ENCODE results near the gene MRPL24.

MRPL24 gene

DNA sequence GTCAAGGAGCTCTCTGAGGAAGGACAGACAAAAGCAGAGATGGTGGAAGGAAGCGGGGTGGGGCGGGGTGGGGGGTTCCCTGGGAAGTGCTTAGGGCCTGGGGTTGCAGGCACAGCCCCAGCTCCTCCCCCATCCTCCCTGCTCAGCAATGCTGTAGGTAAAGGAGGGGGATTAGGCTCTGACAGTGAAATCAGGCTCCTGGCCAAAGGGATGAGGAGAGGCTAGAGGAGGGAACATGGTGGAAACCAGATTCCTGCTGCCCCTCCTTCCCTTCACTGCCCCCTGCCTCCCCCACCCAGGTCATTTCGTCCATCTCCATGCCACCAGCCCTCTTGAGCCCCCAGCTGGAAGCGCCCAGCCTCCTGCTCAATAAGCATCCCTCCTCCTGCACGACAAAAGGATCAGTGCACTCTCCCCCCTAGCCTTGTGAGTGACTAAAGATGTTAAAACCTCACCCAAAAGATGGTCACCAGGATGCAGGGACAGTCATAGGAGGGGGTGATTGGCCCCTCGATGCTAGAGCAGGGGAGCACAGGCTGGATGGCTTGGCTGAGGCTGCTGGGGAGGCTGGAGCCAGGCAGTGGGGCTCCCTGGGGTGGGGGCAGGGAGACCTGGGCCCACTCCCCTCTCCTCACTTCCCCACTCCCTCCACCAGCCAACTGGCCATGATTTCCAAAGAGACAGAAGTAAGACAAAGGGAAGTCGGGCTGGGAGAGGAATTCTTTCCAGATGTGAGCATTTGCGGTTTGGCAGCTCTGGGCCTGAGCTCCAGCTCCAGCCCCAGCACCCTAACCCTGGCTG is 33.3 kb downstream of the MRPL24 start:
- DNase-seq: no peak

DNA sequence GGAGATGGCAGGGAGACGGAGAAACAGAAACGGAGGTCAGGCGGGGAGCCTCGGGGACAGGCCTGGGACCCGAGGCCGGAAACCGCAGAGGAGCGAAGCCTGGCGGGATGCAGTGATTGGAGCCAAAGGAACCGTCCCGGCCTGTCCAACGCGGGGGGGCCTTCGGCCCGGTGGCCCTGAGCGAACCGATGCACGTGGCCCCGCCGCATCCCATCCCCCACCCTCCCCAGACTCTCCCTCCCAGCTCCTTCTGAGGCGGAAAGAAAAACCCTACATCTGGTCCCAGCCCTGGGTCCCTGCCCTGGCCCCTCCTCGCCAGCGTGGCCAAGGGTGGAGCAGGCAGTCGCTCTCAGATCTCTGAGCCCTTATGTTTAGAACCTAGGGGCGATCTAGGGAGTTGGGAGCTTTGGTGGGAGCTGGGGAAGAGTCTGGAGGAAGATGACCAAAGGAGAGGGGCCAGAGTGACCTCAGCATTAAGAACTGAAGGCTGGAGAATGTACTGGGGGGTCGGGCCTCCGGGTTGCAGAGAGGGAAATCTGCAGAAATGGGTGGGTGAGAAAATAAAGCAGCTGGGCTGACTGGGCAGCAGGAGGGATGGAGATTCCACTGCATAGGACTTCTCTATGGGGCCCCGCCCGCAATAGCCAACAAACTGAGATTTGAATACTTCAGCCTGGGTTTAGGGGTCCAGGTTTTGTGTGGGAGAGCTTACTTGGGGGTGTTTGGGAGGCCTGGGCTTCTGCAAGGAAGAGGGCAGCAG is 34.1 kb downstream of the MRPL24 start:
- no peak for DNase-seq

DNA sequence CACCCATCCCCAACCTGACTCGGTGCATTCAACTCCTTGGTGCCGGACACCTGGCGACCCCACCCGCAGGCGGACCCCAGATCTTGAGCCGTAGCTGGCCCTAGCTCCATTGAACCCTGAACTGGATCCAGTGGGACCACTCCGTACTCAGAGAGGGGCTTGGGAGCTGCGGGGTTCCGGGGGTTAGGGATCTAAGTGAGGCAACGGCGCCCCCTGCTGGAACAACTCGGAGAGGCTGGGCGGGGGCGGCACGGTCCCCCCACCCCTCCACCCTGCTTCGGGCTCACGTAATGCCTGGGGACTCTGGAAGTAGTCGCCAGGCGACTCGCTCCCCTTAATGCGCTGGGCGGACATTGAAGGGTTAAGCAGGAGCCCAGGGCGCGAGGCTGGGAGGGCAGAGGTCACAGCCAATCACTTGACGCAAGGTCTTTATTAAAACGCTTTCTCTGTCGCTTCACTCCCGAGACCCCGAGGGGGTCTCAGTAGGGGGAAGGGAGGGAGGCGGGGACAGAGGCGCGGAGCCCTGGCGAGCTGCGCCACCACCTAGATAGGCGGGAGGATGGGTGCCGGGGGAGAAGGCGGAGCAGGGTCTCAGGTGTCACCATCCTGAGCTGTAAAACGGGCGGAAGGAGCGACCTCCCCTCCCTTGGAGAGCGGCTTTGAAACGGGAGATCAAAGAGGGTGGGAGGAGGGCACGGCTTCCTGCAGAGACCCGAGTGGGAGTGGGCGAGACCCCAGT is 34.8 kb downstream of the MRPL24 start:
- DNase-seq: no peak

DNA sequence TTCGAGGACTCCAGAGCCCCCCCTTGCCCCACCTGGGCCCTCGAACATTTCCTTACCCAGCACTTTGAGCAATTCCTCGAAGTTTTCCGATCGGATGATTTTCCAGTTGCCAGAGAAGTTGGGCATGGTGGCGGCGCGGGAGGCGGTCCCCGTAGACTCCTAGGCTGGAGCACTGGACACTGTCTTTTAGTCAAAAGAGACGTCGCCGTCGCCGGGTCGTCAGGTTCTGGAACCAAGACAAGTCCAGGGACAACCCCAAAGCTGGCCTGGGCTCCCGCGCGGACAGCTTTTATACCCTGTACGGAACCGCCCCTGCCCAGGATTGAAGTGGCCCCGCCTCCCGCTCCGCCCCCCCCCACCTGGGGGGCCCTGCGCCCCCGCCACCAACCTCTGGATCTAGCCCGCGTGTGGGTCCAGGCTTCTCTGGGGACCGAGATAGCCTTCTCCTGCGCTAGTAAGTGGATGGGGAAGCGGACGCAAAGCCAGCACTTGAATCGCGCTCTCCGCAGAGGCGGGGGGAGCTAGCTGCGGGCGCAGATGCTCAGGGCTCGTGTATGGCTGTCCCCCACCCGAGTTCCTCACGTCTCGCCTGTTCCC is 35.5 kb downstream of the MRPL24 start, which contains the start of gene CRABP2:
Gene CRABP2 (minus strand): TSS at position 263 of the 597 bp plus-strand sequence. CDS start 137 bp downstream, at position 126.
- DNase-seq: no peak

DNA sequence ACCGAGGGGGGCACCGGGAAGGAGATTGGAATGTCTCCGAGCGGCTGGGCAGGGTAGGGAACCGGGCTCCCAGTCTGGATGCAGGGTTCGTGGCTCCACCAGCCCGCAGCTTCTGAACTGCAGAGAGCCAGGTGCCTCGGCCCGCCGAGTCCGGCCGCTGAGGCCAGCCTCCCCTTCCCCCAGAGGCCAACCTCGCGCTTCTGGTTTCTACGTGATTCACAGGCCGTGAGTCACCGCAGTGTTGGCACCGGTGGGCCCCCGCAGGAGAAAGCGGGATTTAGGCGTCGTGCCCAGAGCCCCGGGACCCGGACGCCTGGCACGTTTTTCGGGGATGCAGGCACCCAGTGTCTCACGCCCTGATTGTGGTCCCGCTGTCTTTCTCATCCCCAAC is 36.0 kb downstream of the MRPL24 start:
- no peak for DNase-seq

DNA sequence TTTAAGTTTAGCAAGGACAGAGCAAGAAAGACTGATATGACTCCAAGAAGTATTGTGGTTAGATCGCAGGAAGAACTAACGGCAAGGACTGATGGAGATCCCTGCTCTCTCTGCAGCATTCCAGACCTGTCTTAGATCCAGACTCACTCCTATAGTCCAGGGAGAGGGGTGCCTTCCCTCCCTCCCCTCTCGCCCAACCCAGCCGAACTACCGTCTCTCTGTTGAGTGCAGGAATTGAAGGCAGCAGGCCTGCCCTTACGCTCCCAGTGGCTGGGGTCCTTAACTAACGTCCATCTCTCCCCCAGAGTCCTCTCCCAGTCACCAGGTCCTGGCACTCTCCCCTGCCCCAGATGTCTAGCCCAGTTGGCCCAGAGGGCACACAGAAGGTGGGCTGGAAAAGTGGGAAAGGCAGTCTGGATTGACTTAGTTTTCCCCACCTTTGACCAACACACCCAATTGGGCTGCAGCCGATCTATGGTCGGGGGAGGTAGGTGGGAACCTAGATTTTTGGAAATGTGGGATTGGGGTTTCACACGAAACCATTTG is 36.6 kb downstream of the MRPL24 start:
- DNase-seq: no peak

DNA sequence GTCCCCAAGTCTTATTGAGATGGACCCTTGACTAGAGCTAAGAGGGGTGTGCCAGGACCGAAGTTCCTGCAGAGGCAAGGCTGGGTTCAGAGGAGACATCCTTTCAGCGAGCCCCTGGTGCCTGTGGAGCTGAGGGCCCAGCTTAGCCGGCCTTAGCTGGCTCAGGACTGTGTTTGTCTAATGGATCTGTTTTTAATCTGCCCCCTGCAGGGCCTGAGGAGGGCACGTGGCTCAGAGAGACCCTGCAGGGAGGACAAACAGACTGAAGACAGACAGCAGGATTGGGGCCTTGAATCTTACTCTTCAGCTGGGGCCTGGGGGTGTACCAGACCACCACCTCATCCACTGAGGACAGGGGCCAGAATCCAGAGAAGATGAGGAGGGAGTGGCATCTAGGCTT is 37.1 kb downstream of the MRPL24 start:
- no peak for DNase-seq

DNA sequence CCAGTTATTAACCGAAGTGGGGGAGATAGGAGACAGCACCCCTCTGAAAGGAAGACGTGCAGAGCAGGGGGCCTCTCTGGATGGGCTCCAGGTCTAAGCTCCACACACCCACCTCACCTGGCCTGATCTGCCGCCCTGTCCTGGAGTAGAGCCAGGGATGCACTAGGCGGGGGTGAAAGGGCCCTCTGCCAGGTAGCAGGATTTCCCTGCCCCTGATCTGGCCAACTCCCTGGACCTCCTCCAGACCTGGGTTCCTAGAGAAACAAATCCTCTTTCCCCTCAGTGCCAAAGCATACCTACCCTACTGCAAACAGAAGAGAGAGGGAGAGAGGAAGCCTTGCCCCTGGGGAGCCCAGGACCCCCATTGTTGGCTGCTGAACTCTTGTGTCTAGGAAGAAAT is 37.6 kb downstream of the MRPL24 start:
- no peak for DNase-seq

DNA sequence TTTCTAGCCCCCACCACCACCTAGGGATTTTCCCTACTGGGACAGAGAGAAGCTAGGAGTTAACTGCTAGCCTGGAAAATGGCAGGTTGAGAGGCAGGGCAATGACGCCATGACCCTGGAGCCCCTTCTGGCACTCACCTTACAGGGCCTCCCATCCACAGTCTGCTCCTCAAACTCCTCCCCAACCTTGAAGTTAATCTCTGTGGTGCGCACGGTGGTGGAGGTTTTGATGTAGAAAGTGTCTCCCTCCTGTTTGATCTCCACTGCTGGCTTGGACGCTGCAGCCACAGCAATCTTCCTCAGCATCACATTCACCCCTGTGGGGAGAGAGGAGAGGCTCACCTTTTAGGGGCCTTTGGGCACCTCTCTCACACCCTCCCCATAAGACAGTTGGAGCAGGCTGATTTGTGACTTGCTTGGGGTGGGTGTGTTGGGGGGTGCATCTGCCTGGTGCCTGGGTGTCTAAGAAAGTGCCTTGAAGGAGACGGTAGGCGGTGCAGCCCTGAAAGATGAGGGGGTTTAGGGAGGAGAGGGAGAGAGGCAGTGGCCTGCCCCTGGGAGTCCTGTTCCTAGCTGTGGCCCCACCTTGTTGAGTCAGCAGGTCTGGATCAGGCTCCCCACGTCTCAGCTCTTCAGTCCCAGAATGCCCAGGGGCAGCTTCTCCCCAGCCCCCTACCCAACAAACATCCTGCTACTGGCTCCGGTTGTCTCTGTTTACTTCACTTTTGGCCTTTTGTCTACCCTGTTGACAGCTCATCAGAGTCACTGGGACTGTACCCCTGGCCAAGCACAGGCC is 40.0 kb downstream of the MRPL24 start:
- no peak for DNase-seq

DNA sequence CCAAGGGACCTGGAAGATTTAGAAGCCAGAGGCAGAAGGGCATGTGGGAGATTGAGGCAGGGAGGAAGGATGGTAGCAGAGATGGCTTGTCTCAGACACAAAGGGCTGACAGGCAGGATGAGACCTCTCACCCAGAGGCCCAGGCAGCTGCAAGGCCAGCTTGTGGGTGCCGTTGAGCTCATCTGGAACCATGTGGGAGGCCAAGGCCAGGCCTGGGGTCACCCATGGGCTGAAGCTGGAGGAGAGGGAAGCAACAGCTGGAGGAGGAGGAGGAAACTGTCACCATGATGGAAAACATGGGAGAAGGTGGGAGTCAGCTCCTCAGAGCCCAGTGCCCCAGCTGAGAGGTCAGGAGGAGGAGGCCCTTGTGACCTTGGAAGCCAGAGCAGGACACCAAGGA is 41.9 kb downstream of the MRPL24 start:
- no peak for DNase-seq

DNA sequence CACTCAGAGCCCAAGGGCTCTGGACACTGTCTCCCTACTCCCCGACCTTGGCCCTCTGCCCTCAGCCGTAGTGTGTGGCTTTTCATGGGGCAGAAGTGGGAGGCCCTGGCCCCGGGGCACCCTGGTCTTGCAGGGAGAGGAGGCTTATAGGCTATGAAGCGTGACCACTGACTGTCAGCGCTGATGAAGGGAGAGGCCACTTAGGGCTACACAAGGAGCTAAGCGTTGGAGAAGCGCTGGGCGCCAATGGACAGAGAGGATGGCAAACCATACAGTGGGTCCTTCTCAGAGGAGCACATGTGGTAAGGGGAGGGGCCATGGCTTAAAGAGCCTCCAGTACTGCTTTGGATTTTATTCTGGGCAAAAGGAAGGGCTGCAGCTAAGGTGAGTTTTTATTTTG is 43.4 kb downstream of the MRPL24 start:
- DNase-seq: no peak

DNA sequence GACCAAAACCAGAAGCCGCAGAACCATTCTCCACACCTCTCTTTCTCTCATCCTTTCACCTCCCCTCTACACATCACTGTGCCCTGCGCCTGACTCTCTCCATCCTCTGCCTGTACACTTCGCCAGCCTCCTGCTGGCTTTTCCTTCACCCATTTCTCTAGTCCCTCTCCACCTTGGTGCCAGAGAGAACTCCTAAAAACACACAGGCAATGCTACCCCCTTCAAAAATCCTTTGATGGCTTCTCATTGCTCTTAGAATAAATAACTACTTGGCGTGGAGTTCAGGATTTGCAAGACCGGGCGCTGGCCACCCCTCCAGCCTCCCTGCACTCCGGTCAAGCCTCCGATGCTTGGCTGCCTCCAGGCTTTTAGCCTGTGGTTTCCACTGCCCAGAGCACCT is 44.1 kb downstream of the MRPL24 start:
- no peak for DNase-seq

DNA sequence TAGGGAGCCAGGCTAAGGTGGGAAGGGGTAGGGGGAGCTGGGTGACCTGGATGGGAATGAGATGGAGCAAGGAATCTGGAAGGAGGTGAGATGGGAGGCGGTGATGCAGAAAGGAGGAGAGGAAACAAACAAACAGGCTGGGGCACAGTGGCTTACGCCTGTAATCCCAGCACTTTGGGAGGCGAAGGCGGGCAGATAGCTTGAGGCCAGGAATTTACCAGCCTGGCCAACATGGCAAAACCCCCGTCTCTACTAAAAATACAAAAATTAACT is 46.3 kb downstream of the MRPL24 start:
- DNase-seq: no peak

DNA sequence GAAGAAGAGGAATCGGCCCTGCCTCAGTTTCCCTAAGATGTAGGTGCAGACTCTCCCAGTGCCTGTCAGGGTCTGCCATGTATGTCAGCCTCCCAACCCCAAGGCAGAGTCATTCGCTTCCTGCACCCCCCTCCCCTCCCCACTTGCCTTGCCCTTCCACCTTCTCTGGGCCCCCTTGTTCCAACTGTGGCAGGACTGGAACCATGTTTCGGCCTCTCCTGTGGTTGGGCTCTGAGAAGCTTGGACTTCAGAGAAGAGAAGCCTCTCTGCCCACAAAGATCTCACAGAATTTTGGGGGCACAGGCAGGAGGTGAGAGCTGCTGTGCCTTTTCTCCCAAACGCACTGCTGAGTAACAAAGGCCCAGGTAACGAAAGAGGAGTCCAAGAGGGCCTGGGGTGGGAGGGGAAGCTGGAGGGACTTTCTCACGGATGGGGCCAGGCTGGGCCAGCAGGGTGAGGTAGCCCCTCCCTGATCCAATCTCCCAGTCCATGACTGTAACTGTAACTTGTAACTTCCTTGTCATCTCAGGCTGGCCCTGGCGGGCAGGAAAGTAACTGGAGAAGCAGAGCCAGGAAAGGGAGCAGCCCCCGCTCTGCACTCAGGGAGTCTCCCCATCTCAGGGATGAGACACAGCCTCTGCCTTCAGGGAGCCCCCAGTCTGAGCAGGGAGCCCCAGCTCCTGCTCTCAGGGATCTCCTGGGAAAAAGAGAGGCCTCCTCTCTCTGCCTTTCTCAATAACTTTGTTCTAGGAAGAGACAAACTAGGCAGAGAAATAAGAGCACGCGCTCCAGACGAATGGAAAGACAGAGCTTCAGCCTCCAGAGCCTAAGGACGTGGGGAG is 46.8 kb downstream of the MRPL24 start:
- no peak for DNase-seq

DNA sequence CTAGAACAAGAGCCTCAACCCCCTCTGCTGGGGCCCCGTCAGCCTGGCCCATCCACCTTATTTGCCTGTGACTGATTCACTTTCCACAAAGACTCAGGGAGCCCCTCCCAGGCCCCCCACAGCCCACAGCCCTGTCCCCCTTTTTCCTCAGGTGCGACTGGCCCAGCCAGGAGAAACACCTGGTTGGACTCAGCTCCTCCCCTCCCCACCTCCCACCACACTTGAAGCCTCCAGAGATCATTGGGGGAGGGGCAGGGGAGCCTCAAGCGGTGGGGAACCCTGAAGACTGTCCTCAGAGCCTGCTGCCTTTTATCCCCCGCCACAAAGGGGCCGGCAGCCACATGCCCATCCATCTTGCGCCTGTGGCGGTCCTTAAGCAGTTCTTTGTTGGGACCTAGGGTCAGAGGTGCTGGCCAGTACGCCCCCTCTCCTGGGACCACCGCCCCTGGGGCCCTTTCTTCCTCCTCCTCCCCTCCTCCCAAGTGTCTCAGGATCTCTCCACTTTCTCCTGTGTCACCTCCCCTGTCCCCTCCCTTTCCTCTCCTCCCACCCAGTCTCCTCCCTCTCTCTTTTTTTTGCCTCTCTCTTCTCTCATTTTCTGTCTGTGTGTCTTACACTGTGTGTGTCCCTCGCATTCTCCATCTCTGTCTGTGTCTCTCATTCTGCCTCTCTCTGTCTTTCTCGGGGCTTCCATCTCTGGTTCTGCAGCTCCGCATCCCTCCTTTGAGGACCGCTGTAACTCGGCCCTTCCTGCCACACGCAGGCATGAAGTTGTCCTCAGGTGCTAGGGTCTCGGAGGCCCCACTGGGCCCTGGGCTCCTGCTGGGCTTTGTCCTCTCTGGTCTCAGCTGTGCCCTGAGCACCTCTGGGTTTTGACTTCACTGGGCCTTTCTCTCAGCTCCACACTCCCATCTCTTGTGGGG is 47.7 kb downstream of the MRPL24 start:
- no peak for DNase-seq

DNA sequence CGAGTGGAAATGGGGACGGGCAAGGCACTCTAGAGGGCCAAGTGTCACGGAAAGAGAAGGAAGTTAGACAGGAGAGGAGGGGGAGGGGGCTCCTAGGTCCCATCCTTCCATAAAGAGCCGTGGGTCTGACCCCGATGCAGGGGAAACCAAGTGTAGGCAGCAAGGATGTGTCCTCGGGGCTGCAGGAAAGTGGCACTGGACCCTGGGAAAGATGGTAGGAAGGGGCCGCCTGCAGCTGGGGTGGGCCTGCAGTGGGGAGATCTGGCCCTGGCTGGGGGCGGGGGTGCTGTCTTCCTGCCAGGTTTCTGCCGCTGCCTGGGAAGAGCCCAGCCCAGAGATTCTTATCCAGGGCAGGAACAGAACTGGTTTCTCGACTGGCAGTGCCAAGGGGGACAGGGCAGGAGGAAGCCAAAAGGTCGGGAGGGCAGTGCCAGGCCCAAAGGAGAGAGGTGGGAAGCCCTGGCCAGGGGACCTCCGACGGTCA is 48.4 kb downstream of the MRPL24 start:
- DNase-seq: no peak

DNA sequence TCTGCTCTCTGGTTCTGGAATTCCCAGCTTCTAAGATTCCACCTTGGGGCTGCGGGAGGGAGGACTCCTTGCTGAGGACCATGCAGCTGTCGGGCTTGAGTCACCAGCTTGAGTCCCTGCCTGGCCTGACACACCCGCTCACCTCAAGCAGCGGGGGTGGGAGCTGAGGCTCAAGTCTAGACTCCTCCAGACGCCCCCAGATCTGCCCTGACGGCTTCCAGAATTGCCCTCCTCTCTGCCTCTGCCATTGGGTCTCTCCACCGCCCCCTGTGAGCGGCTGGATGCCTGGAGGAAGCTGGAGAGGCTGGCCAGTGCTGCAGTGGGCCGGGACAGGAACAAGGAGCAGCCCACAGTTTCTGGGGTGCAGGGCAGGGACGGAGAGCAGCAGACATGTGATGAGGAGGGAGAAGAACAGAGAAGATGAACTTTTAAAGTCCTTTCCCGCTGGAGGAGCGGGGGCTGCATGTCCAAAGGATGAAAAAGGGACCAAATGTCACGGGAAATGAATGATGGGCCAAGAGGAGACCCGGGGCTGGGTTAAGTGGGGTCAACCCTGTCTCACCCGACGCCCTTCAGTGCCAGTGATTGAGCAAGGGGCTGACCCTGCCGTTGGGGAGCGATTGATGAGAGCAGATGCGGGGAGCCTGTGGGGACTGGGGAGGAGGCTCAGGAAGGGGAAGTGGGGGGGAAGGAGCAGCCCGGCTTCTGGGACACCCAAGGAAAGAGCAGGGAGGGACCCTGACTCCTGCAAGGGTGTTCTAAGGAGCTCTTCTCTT is 49.0 kb downstream of the MRPL24 start:
- DNase-seq: no peak

DNA sequence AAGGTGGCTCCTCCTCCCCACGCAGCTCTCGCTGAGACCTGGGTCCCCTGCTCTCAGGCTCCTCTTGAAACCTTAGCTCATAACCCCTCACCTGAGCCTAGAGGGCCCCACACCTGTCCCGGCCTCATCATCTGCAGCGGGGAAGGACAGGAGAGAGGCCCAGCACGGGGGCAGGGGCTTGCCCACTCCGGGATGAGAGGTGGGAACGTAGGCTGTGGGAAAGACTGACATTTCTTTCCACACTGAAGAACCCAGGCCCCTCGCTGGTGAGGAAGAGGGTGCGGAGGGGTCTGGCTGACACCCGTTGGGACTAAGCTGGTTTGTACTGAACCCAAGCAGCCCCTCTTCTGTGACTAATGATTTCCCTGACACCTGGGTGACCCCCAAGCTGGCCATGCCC is 49.7 kb downstream of the MRPL24 start:
- DNase-seq: no peak

DNA sequence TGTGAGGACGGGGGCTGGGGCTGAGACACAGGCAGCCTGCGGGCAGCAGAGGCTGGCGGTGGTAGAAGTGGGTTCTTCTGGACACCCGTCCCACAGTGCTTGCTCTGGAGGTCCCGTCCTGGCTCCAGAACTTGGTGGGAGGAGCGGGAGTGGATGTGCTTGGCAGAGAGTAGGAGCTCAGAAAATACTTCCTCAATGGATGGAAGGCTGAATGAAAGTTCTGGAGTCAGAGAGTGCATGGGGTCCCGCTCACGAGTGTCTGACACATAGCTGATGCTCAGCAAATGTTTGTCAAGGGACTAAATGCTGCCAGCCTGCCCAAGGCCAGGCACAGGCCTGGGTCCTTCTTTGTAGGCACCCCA is 50.2 kb downstream of the MRPL24 start:
- DNase-seq: no peak
